GM19351 (cell line): Measurements from ENCODE around the gene RHOBTB3.
"Not testable (repeated sequence)": the region's sequence is repeated elsewhere in the genome, so short reads cannot be mapped to it uniquely, and the experiment has no call there.

ENCODE experiments used
- ATAC-seq: cut with Tn5 transposase; IDR thresholded peaks from one replicate; pipeline ENCODE4 v1.9.1; 2021; ENCODE audit warnings: mild to moderate bottlenecking, moderate library complexity; ENCODE audit not compliant: unreplicated experiment

The RHOBTB3 gene

GRCh38 chr5:95798545-95798944 is 67.4 kb downstream of the RHOBTB3 start:
- ATAC-seq = no peak

- ATAC-seq = no peak
Observed at GRCh38 chr5:95799191-95799835, 68.2 kb downstream of the RHOBTB3 start.

- ATAC-seq = no peak
Observed at GRCh38 chr5:95800553-95800952, 69.4 kb downstream of the RHOBTB3 start.

GRCh38 chr5:95801532-95801931 is 70.4 kb downstream of the RHOBTB3 start:
- no peak for ATAC-seq

- ATAC-seq = no peak
Observed at GRCh38 chr5:95801961-95802360, 70.8 kb downstream of the RHOBTB3 start.

- no peak for ATAC-seq
Observed at GRCh38 chr5:95803271-95804148, 72.4 kb downstream of the RHOBTB3 start.

GRCh38 chr5:95804736-95805539 is 73.8 kb downstream of the RHOBTB3 start:
- ATAC-seq = no peak

- ATAC-seq = no peak
Observed at GRCh38 chr5:95806687-95807086, 75.6 kb downstream of the RHOBTB3 start.

GRCh38 chr5:95808013-95808685 is 77.0 kb downstream of the RHOBTB3 start:
- no peak for ATAC-seq

GRCh38 chr5:95808686-95809413 is 77.7 kb downstream of the RHOBTB3 start:
- peak; percentile 100 for ATAC-seq

- no peak for ATAC-seq
Observed at GRCh38 chr5:95809414-95809960, 78.4 kb downstream of the RHOBTB3 start.

GRCh38 chr5:95810305-95811125 is 79.4 kb downstream of the RHOBTB3 start:
- no peak for ATAC-seq

GRCh38 chr5:95811126-95811423 is 79.9 kb downstream of the RHOBTB3 start:
- ATAC-seq = not testable (repeated sequence)

- ATAC-seq = not testable (repeated sequence)
Observed at GRCh38 chr5:95811461-95812073, 80.4 kb downstream of the RHOBTB3 start.

- no peak for ATAC-seq
Observed at GRCh38 chr5:95812074-95812471, 80.9 kb downstream of the RHOBTB3 start.

GRCh38 chr5:95813035-95813434 is 81.9 kb downstream of the RHOBTB3 start:
- not testable (repeated sequence) for ATAC-seq

- ATAC-seq = no peak
Observed at GRCh38 chr5:95815155-95815729, 84.1 kb downstream of the RHOBTB3 start.

GRCh38 chr5:95816341-95816740 is 85.2 kb downstream of the RHOBTB3 start:
- no peak for ATAC-seq
